ENCODE results near the gene NKX2-4.

DNA sequence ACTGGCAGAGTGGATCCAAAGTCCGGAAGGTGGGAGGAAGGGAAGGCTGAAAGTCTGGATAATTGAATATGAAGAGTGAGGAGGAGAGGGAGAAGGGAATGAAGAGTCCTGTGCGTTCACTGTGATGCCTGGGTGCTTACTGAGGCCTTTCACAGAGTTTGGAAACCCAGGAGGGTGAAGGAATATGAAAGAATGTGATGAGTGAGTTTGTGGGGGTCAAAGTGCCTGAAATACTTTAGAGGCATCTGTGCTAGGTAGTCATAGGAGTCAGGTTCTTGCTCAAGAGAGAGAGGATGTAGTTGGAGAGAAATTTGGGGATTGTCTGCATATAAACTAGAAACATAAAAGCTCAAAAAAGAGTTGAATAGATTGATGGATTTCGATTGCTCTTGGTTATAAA lies 20.7 kb downstream of the NKX2-4 start:
- TF ChIP-seq, protein P1, sequence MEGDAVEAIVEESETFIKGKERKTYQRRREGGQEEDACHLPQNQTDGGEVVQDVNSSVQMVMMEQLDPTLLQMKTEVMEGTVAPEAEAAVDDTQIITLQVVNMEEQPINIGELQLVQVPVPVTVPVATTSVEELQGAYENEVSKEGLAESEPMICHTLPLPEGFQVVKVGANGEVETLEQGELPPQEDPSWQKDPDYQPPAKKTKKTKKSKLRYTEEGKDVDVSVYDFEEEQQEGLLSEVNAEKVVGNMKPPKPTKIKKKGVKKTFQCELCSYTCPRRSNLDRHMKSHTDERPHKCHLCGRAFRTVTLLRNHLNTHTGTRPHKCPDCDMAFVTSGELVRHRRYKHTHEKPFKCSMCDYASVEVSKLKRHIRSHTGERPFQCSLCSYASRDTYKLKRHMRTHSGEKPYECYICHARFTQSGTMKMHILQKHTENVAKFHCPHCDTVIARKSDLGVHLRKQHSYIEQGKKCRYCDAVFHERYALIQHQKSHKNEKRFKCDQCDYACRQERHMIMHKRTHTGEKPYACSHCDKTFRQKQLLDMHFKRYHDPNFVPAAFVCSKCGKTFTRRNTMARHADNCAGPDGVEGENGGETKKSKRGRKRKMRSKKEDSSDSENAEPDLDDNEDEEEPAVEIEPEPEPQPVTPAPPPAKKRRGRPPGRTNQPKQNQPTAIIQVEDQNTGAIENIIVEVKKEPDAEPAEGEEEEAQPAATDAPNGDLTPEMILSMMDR (IDR thresholded peaks at IDR 0.05): no peak
- no peak for TF ChIP-seq POLR2A (IDR thresholded peaks at IDR 0.05)
